HG03520 (cell line): Measurements from ENCODE around the gene TNXB.

Experiments
- ATAC-seq: cut with Tn5 transposase; IDR thresholded peaks from one replicate; pipeline ENCODE4 v1.9.1; 2021; ENCODE audit warnings: mild to moderate bottlenecking, moderate library complexity; ENCODE audit not compliant: unreplicated experiment

The TNXB gene, protein sequence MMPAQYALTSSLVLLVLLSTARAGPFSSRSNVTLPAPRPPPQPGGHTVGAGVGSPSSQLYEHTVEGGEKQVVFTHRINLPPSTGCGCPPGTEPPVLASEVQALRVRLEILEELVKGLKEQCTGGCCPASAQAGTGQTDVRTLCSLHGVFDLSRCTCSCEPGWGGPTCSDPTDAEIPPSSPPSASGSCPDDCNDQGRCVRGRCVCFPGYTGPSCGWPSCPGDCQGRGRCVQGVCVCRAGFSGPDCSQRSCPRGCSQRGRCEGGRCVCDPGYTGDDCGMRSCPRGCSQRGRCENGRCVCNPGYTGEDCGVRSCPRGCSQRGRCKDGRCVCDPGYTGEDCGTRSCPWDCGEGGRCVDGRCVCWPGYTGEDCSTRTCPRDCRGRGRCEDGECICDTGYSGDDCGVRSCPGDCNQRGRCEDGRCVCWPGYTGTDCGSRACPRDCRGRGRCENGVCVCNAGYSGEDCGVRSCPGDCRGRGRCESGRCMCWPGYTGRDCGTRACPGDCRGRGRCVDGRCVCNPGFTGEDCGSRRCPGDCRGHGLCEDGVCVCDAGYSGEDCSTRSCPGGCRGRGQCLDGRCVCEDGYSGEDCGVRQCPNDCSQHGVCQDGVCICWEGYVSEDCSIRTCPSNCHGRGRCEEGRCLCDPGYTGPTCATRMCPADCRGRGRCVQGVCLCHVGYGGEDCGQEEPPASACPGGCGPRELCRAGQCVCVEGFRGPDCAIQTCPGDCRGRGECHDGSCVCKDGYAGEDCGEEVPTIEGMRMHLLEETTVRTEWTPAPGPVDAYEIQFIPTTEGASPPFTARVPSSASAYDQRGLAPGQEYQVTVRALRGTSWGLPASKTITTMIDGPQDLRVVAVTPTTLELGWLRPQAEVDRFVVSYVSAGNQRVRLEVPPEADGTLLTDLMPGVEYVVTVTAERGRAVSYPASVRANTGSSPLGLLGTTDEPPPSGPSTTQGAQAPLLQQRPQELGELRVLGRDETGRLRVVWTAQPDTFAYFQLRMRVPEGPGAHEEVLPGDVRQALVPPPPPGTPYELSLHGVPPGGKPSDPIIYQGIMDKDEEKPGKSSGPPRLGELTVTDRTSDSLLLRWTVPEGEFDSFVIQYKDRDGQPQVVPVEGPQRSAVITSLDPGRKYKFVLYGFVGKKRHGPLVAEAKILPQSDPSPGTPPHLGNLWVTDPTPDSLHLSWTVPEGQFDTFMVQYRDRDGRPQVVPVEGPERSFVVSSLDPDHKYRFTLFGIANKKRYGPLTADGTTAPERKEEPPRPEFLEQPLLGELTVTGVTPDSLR (N-terminal part only)

DNA sequence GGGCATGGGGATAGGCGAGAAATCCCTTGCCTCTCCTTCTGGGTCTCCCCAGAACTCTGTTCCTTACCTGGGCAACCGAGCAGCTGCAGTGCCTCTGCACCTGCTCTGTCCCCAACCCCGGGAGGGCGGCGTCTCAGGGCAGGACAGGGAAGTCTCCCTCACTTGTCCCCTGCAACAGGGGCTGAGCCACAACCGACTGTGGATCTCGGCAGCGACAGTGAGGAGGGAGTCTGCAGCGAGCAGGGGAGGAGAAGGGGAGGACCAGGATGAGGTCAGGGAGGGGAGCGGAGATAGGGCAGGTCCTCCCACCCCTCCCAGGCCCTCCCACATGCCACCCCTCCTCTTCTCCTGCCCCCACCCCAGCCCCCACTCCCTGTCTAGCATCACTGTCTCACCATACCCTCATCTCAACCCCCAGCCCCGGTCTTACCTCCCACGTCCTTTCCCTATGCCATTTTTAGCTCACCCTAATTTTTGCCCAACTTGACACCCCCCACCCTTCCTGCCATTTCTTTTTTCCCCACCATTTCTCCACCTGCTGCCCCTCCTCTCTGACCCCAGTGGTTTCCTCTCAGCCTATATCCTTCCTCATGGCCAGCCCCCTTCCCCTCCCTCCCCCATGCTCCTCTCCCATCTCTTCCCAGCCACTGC lies at the start of gene TNXB:
TNXB (minus strand) TSS at position 225 of the 651 bp plus-strand sequence. CDS start 11,140 bp downstream, outside the sequence.
- no peak for ATAC-seq

DNA sequence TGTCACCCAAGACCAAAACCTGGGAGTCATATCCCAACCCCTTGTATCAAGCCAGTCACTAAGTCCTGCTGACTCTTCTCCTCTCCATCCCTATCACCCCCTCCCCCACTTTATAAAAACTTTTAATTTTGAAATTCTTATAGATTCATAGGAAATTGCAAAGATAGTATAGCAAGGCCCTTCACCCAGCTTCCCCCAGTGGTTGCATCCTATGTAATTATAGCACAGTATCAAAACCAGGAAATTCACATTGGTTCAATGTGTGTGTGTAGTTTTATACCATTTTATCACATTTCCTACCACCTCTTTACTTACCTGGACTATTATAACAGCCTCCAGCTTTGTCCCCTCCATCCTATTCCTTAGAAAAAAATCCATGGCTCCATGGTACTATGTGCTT lies 48.9 kb upstream of the TNXB start:
- no peak for ATAC-seq

DNA sequence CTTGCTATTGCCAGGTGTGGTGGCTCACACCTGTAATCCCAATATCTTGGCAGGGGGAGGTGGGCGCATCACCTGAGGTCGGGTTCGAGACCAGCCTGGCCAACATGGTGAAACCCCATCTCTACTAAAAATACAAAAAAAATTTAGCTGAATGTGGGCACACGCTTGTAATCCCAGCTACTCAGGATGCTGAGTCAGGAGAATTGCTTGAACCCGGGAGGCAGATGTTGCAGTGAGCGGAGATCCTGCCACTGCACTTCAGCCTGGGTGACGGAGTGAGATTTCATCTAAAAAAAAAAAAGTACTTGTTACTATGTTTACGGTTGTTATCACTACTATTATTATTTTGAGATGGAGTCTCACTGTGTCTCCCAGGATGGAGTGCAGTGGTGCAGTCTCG lies 47.8 kb upstream of the TNXB start:
- no peak for ATAC-seq

DNA sequence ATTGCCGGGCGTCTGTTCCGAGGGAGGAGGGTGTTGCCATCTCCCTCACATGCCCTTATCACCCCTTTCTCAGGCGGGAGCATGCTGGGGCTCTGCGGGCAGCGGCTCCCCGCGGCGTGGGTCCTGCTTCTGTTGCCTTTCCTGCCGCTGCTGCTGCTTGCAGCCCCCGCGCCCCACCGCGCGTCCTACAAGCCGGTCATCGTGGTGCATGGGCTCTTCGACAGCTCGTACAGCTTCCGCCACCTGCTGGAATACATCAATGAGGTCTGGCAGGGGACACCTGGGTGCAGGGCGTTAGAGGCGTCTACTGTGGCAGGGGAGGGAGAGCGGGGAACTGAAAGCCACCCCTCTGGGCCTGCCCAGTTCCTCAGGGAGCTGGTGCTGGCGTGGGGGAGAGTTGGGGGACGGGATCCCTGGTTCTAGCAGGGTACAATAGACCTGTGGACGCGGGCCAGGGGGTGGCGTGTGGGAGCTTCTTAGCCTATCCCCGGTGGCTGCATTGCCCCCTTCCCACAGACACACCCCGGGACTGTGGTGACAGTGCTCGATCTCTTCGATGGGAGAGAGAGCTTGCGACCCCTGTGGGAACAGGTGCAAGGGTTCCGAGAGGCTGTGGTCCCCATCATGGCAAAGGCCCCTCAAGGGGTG lies 45.5 kb upstream of the TNXB start:
- ATAC-seq, result no peak

DNA sequence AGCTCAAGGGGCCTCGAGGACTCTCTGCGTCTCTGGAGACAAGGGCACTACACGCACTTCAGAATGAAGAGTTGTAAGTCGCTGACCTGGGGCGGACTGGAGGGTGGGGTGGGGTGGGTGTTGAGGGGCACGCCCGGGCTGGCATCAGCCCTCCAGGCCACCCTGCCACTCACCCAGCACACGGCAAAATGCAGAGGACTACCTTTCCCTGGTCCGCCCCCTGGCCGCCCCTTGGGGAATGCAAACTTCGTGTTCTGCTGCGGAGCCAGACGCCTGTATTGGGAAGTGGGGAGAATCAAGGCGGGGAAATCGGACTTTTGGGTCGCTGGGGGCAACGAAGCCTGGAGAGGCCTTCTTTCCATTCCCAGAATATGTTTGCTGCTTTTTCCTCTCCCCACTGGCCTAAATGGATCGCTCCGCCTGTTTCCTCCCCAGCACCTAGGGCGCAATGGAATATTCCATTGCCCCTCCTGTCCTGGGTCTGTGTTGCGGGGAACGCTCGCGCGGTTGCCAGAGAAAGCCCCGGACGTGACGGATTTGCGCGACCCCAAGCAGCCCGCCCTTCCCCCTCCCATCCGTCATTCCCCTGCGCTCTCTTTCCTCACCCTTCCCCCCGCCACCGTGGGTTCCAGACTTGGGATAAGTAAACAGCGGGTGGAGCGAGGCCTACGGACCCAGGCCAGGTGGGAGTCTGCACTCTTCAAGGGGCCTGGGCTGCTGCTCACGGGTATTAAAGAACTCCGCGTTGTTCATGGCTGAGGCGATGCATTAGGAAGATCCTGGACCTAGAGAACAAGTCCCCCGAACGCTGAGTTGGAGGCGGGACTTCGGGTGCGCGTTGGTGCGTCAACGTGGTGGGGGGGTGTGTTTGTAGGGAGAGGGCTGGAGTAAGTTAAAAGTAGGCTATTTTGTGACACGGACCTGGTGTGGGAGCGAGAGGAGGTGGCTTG lies 44.7 kb upstream of the TNXB start, which contains the start of gene PPT2:
PPT2 (plus strand) TSS at position 578 of the 950 bp plus-strand sequence. CDS start 454 bp downstream, outside the sequence.
- no peak for ATAC-seq

DNA sequence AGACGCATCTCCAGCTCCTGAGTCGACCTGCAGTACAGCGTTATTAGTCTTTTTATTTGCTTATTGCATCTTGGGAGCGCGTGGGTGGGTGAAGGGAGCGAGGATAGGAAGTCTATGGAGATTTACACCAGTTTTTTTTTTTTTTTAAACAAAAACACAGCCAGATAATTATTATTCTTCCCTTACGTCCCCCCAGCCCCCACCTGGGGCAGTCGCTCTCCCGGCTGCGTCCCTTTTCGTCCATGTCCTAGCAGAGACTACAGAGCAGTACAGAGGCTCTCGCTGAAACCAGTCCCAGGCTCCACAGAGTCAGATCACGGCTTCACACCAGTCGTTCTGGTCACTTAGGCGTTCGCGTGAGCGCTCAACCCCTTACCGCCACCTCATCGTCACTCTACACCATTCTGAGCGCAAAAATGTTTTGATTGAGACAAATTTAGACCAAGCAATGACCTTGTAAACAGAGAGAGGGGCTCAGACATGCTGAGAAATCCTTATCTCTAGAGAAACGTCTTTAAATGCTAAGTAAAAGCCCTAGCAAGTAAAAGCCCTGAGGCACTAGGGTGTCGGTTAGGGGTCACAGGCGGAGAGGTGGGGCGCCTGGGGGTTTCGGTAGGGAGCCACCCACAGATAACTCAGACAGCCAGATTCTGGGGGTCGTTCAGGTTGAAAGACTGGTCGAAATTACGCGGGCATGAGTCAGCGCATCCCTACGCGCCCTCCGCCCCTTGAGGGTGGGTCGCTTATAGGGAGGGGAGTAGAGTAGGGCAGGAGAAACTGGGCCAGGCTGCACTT lies 43.8 kb upstream of the TNXB start:
- no peak for ATAC-seq

DNA sequence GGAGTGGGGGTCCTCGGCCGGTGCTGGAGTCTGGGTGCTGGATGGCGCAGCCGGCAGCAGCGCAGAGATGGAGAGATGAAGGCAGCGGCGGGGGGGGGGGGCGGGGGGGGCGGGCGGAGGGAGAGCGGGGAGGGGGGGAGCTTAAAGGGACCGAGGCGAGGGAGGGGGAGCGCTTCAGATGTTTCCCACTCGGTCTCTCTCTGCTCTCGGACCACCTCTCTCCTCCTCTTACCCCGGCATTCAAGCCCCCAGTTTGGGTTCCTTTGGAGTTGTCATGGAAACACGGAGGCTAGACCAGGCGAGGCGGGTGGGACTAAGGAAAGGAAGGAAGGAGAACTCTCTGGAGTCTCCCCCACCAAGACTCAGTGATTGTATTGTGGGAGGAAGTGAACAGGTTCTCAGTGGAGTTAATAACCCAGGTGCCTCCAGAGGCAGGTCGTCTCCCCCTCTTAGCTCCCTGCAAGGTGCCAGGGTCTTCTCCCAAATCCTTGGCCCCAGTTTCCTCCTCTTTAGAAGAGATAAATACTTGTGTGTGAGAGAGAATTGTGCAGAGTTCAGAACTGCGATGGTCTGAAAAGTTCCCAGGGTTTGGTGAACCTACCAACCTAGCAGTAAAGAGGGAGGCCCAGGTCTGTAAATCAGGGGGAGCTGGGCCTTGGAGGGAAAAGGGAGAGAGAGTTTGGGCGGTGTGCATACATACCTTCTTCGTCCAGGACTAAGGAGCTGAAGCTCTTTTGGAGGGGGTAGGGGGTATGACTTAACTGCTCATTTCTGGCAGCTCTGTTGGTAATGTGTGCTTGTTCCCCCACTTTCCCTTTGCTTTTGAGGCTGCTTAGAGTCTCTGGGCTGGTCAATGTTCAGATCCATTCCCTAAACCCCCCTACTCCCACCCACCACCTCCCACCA lies 43.0 kb upstream of the TNXB start, which contains the start of gene PRRT1:
PRRT1 (minus strand) TSS at position 77 of the 906 bp plus-strand sequence. CDS start 112 bp downstream, outside the sequence.
- no peak for ATAC-seq

DNA sequence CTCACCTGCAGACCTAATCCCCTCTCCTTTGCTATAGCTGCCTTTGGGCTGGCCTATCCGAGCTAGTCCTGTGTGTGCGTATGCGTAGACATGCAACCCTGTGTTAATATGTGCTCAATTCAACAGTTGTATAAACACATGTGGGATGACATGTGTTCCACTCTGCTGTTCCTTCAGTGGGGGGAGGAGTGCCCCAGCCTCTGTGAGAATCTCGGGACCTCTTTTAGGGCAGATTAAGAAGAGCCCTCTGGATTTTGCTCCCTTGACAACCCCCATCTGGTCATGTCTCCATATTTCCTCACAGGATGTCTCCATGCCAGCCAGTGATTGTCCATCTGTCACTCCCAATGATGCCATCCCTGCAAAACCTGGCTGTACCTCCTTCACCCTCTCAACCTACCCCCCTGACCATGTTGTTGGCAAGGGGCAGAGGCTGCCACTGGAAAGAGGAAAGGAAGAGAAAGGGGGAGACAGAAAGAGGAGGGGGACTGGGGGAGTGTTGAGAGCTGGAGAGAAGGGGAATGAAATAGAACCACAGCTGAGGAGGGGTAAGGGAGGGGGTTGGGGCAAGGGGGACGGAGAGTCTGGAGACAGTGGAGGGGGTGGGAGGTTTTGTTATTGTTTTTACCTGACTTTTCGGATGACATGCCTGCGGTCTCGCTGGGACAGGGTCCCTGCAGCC lies 42.2 kb upstream of the TNXB start:
- no peak for ATAC-seq

DNA sequence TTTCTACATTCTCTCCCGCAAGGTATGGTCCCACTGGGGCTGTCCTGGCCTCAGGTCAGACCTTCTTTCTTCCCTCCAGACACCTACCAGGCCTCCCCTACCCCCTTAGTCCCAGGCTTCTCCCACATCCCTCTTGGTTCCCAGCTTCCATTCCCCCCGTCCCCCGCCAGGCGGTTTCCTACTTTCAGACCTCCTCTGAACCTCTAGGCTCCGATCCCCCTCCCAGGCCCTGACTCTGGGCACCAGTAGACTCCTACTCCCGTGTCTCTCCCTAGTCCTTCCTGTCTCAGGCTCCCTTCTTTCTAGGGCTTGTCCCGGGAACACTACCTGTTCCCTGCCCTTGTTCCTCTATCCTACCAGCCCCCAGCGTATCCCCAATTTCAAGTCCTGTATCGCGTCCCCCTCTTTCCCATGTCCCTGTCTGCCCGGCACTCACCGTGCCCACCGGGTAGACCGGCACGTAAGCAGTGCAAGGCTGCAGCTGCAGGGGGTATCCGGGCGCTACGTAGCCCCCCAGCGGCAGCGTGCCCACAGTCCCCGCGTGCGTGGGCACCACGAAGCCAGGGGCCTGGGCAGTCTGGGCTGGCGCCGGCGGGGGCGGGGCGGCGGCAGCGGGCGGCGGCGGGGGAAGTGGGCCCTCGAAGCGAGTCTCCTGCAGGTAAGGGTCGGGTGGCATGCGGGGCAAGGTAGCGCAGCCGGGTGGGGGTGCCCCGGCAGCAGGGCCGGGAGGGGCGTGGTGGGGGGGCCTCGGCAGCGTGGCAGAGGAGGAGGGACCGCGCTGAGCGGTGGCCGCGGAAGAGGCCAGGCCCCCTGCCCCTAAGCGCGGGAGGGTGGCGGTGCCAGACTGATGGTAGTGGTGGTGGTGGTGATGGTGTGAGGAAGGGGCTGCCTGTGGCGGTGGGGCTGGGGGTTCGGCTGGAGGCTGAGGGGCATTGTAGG lies 41.1 kb upstream of the TNXB start:
- ATAC-seq, result no peak

DNA sequence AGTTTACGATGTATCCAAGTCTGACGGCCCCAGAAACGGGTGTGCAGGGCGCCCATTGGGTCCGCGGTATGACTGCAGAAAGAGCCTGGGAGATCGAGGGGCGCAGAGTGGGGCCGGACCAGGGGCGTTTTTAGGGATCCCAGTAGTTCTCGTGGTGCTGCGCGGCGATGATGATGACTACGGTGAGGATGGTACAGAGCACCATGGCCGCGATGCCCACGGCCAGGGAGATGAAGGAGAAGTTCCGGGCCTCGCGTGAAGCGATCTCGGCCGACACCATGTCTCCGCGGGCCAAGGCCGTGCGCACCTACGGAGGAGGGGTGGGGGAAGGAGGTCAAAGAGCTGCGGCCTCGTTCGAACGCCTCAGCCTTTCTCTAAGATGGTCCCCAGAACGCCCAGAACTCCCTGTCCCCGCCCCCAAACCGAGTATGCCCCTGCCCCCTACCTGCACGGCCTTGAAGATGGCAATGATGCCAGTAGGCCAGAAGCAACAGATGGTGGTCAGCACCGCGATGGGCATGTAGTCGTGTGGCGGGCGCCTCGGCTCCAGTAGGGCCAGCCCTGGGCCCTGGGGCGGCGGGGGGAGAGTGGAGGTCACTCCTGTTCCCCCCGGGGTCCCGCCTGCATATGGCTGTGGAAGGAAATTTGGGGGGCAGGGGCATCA lies 40.1 kb upstream of the TNXB start:
- no peak for ATAC-seq

DNA sequence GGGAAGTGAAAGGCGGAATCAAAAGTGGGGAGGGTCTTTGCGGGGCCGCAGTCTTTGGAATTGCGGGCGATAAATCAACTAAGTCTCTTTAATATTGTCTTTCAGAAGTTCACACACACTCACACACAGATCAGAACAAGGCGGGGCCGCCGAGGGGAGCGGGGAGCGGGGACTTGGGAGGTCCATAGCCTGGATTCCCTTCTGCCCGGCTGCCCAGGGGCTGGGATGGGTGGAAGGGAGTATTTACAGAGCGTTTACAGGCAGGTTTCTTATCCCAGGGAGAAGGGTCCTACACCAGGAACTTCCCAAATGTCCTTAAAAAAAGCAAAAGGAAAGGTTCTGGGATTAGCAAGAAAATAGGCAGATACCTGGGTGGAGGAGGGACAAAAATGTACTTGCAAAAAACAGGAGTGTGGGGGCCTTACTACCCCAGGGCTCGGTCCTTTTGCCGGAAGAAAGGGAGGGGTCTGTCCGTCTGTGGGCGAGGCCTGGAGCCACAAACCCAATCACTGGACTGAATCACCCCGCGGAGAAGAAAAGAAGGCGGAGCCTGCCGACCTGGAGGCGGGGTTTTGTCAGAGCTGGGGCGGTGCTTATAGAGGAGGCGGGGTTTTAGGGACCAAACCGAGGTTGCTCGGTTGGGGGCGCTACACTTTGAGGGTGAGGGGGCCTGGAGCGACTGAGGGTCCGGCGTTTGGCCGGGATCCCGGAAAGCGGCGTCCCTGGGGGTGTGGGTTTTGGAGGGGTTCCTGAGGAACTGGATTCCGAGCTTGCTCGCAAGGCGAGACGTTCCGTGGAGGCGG lies 39.4 kb upstream of the TNXB start:
- no peak for ATAC-seq

DNA sequence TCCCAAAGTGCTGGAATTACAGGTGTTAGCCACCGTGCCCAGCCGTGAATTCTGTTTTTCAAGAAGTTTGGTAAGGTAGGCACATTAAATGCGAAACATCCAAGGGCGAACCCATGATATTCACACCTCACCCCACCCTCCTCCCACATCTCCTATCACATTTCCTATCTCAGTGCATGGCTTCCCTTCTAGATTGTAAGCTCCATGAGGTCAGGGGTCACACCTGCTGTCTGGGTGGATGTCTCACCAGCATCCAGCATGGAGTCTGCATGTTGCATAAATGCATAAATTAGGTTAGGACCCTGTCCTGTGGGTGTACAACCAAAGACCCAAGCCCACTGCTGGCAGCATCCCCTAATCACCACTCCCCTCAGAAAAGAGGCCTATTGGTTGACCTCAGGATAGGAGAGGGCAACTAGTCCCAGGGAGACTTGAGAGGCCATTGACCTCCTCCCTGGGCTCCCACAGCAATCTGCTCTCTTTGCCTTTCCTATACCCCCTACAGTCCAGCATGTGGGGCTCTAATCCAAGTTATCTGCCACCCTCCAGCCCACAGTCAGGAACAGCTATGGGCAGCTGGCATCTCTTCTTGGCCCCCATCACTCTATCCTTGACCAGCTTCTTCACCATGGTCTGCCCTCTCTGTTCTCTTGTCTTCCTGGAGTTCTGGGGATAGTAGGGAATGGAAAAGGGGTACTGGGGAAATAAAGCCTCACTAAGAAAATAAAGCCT lies 38.4 kb upstream of the TNXB start:
- ATAC-seq, result no peak

DNA sequence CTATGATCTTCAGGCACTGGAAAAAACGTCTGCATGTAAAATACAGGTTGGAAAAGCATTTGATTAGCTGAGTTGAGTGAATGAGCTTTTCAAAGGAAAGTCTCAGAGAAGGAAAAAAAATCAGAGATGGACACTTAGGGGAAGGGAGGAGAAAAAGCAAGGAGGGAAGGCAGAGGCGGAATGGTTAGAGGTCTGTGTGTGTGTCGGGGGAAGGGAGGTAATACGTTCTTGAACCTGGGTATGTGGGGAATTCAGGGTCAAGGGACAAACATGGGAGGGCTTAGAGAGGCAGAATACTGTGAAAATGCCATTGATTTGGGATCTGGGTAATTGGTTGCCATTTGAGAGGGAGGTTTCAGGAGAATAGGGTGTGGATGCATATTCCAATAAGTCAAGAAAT lies 37.5 kb upstream of the TNXB start:
- ATAC-seq, result no peak
